ENCODE data around the gene CAMK2A. TPM values are rescaled to one million over a fixed set of nuclear protein-coding genes. Genes with fewer than 3 reads are reported as not detected.

The CAMK2A gene
- total RNA-seq, 1 experiment from 2014 or later: not detected

- Mint-ChIP-seq H3K36me3 (ENCODE audit: insufficient read depth, unreplicated experiment) (no peaks in the 10 kb centered on the region), H3K4me1 (ENCODE audit: low read depth, unreplicated experiment) (no peaks in the 10 kb centered on the region), H3K27me3 (ENCODE audit: unreplicated experiment) (peaks cover 67% of the 10 kb centered on the region), H3K27ac (ENCODE audit: unreplicated experiment) (no peak overlapping the region), H3K9me3 (ENCODE audit: low read depth, unreplicated experiment) (no peaks in the 10 kb centered on the region), H3K4me3 (ENCODE audit: low read depth, unreplicated experiment) (no peak overlapping the region)
- CTCF ChIA-PET: no interaction called here
- DNase-seq: no peak
- intact Hi-C loops (cut with micrococcal nuclease; ENCODE audit: unreplicated experiment): no loop called here
- TF ChIP-seq, protein P1, sequence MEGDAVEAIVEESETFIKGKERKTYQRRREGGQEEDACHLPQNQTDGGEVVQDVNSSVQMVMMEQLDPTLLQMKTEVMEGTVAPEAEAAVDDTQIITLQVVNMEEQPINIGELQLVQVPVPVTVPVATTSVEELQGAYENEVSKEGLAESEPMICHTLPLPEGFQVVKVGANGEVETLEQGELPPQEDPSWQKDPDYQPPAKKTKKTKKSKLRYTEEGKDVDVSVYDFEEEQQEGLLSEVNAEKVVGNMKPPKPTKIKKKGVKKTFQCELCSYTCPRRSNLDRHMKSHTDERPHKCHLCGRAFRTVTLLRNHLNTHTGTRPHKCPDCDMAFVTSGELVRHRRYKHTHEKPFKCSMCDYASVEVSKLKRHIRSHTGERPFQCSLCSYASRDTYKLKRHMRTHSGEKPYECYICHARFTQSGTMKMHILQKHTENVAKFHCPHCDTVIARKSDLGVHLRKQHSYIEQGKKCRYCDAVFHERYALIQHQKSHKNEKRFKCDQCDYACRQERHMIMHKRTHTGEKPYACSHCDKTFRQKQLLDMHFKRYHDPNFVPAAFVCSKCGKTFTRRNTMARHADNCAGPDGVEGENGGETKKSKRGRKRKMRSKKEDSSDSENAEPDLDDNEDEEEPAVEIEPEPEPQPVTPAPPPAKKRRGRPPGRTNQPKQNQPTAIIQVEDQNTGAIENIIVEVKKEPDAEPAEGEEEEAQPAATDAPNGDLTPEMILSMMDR (IDR thresholded peaks at IDR 0.05; ENCODE audit: unreplicated experiment): no peak
- BruUV-seq (replicated peaks): no TSS peak
Measured at GRCh38 chr5:150174285-150174684, 115.3 kb downstream of the CAMK2A start.

GRCh38 chr5:150173161-150173560 lies 116.4 kb downstream of the CAMK2A start:
- TF ChIP-seq, protein P1 (IDR thresholded peaks at IDR 0.05; ENCODE audit: unreplicated experiment): no peak
- CTCF ChIA-PET: no interaction called here
- intact Hi-C loops (cut with micrococcal nuclease; ENCODE audit: unreplicated experiment): no loop called here
- no peak overlapping the region for H3K27ac Mint-ChIP-seq (ENCODE audit: unreplicated experiment)
- H3K27me3 Mint-ChIP-seq (ENCODE audit: unreplicated experiment): peaks cover 78% of the 10 kb centered on the region
- no peaks in the 10 kb centered on the region for H3K36me3 Mint-ChIP-seq (ENCODE audit: insufficient read depth, unreplicated experiment)
- H3K4me1 Mint-ChIP-seq (ENCODE audit: low read depth, unreplicated experiment): no peaks in the 10 kb centered on the region
- no peak for DNase-seq
- H3K4me3 Mint-ChIP-seq (ENCODE audit: low read depth, unreplicated experiment): no peak overlapping the region
- BruUV-seq (replicated peaks): no TSS peak
- no peaks in the 10 kb centered on the region for H3K9me3 Mint-ChIP-seq (ENCODE audit: low read depth, unreplicated experiment)

DNA sequence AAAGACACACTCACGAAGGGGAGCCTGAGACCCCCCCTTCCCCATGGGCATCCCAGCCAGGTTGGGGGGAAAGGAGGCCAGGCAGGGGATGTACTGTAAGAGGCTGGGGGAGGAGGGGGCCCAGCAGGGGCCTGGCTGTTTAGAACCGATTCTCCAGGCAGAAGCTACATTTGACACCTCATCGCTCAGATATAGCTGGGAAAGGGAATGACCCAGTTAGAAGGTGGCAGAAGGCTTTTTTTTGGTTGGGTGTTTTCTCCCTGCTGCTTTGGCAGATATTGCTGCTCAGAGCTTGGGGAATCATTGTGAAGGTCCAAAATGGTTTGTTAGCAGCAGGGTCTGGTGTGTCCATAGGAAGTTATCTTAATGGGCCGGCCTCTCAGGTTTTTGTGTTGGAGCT lies 117.0 kb downstream of the CAMK2A start:
- no TSS peak for BruUV-seq (replicated peaks)
- TF ChIP-seq, protein P1 (IDR thresholded peaks at IDR 0.05; ENCODE audit: unreplicated experiment): no peak
- no peaks in the 10 kb centered on the region for H3K4me1 Mint-ChIP-seq (ENCODE audit: low read depth, unreplicated experiment)
- no peaks in the 10 kb centered on the region for H3K9me3 Mint-ChIP-seq (ENCODE audit: low read depth, unreplicated experiment)
- no peaks in the 10 kb centered on the region for H3K36me3 Mint-ChIP-seq (ENCODE audit: insufficient read depth, unreplicated experiment)
- CTCF ChIA-PET: no interaction called here
- intact Hi-C loops (cut with micrococcal nuclease; ENCODE audit: unreplicated experiment): no loop called here
- peaks cover 78% of the 10 kb centered on the region for H3K27me3 Mint-ChIP-seq (ENCODE audit: unreplicated experiment)
- H3K27ac Mint-ChIP-seq (ENCODE audit: unreplicated experiment): no peak overlapping the region
- no peak overlapping the region for H3K4me3 Mint-ChIP-seq (ENCODE audit: low read depth, unreplicated experiment)
- no peak for DNase-seq

DNA sequence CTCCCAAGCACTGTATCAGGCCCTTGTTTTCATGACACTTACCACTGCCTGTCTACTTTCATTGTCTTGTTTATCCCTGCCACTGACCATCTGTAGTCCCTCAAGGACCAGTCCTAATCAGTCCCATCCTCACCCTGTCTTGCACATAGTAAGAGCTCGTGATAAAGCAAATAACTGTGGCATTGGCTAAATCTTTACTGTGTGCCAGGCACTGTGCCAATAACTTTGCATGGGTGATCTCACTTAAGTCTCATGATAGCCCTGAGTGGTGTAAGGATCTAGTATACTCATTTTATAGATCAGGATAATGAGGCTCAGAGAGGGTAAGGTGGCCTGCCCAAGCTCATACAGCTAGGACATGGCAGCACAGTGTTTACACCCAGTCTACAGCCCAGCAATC lies 117.4 kb downstream of the CAMK2A start:
- BruUV-seq (replicated peaks): no TSS peak
- intact Hi-C loops (cut with micrococcal nuclease; ENCODE audit: unreplicated experiment): no loop called here
- Mint-ChIP-seq H3K9me3 (ENCODE audit: low read depth, unreplicated experiment) (no peaks in the 10 kb centered on the region), H3K27me3 (ENCODE audit: unreplicated experiment) (peaks cover 78% of the 10 kb centered on the region), H3K4me1 (ENCODE audit: low read depth, unreplicated experiment) (no peaks in the 10 kb centered on the region), H3K27ac (ENCODE audit: unreplicated experiment) (no peak overlapping the region), H3K36me3 (ENCODE audit: insufficient read depth, unreplicated experiment) (no peaks in the 10 kb centered on the region), H3K4me3 (ENCODE audit: low read depth, unreplicated experiment) (no peak overlapping the region)
- TF ChIP-seq, protein P1 (IDR thresholded peaks at IDR 0.05; ENCODE audit: unreplicated experiment): no peak
- DNase-seq: no peak
- CTCF ChIA-PET: no interaction called here

Other genes starting within 250 kb of the CAMK2A start
- gene CSF1R, start 203.2 kb downstream of the CAMK2A start, total RNA-seq (2022): not detected in 2 replicates
- not detected in 2 replicates for gene PDGFRB, start 133.9 kb downstream of the CAMK2A start, total RNA-seq (2022)
- gene CDX1, start 123.0 kb downstream of the CAMK2A start, total RNA-seq (2022): not detected in 2 replicates
- not detected in 2 replicates for gene SLC6A7, start 99.7 kb downstream of the CAMK2A start, total RNA-seq (2022)
- 0.71 and 0.93 TPM in 2 replicates for gene ARSI, start 13.1 kb upstream of the CAMK2A start, total RNA-seq (2022)
- 96.1 and 106 TPM in 2 replicates for gene TCOF1, start 67.9 kb upstream of the CAMK2A start, total RNA-seq (2022)
- gene CD74, start 123.1 kb upstream of the CAMK2A start, total RNA-seq (2022): 773 and 1,091 TPM in 2 replicates
- 2,194 and 2,330 TPM in 2 replicates for gene RPS14, start 160.0 kb upstream of the CAMK2A start, total RNA-seq (2022)
- gene NDST1, start 218.4 kb upstream of the CAMK2A start, total RNA-seq (2022): 62.5 and 72.6 TPM in 2 replicates